ENCODE measurements around the gene CAMTA1.

- TF ChIP-seq CTCF (IDR thresholded peaks at IDR 0.05; ENCODE audit: low read length): no peak
- TF ChIP-seq EZH2phosphoT487 (IDR thresholded peaks at IDR 0.05; ENCODE audit: low read length): no peak
These were observed 811.1 kb downstream of the CAMTA1 start for GRCh38 chr1:7596126-7596965.
